Suprapubic skin (tissue), 4 donors: Measurements from ENCODE around the gene L3MBTL1. TPM values are rescaled to one million over a fixed set of nuclear protein-coding genes. Genes with fewer than 3 reads are reported as not detected.

ENCODE experiments used
- DNase-seq, 2 donors: peaks; one replicate each; pipeline ENCODE4 v3.0.0-alpha.2; 2019; ENCODE audit warnings: low spot score in 2 of 2
- H3K27ac ChIP-seq: fragments of 200-600 bp; sonication (generic); one replicate; pipeline ENCODE4 v1.5.1; 2019
- H3K27me3 ChIP-seq: fragments of 200-600 bp; sonication (generic); one replicate; pipeline ENCODE4 v1.5.1; 2019
- H3K36me3 ChIP-seq: fragments of 200-600 bp; sonication (generic); one replicate; pipeline ENCODE4 v1.5.1; 2019
- H3K4me1 ChIP-seq: fragments of 200-600 bp; sonication (generic); one replicate; pipeline ENCODE4 v1.5.1; 2019
- H3K4me3 ChIP-seq: fragments of 200-600 bp; sonication (generic); one replicate; pipeline ENCODE4 v1.5.1; 2019; ENCODE audit warnings: mild to moderate bottlenecking
- H3K9me3 ChIP-seq: fragments of 200-600 bp; sonication (generic); one replicate; pipeline ENCODE4 v1.5.1; 2019
- CTCF ChIP-seq, 2 donors: fragments of 200-600 bp in 1 of 2; fragments of 450-650 bp in 1 of 2; sonication (generic) in 1 of 2; IDR thresholded peaks; one replicate each; pipeline ENCODE4 v1.5.1; 2016 to 2019; ENCODE audit warnings: antibody characterized with exemption in 2 of 2, mild to moderate bottlenecking in 1 of 2, moderate library complexity in 1 of 2
- EP300 ChIP-seq: sonication (generic); formaldehyde crosslinking; IDR thresholded peaks from one replicate; pipeline ENCODE4 v1.6.1; 2017; ENCODE audit warnings: antibody characterized with exemption
- POLR2A ChIP-seq, 2 donors: fragments of 450-650 bp; IDR thresholded peaks; one replicate each; pipeline ENCODE4 v1.6.1; 2017; ENCODE audit warnings: antibody characterized with exemption in 2 of 2, mild to moderate bottlenecking in 2 of 2, moderate library complexity in 2 of 2
- POLR2AphosphoS5 ChIP-seq, 3 donors: sonication (generic); formaldehyde crosslinking; IDR thresholded peaks; one replicate each; pipeline ENCODE4 v1.6.1; 2017; ENCODE audit warnings: antibody characterized with exemption in 3 of 3
- whole genome bisulfite sequencing: methylation state at CpG from one replicate; pipeline ENCODE4 v1.1.5; 2018; 5-methylcytosine and 5-hydroxymethylcytosine counted together
- total RNA-seq, 4 donors: library from RNA; depleted of rRNA; stranded (reverse); fragments of >200 nt; gene quantifications; one replicate each; pipeline ENCODE4 v1.1.0, GENCODE V29; 2016

L3MBTL1 gene
- total RNA-seq, 4 donors from 2014 or later: 8.9 to 39.7 (median 14.6) TPM

DNA sequence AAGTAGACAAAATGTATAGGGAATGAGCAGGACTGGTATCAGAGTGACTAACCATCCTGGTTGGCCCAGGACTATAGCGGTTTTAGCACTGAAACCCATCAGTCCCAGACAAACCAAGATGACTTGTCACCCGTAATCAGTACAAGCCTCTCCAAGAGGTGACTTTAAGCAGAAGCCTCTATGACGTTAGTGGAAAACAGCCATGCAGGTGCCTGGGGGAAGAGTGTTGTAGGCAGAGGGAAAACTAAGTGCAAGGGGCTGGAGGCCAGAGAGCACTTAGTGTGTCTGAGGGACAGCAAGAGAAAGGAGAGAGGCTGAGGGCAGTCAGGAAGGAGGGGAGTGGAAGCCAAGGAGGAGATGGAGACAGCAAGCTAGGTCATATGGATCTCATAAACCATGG, 53.5 kb downstream of the L3MBTL1 start:
- Histone ChIP-seq H3K4me1 (no peaks in the 10 kb centered on the region), H3K9me3 (no peaks in the 10 kb centered on the region), H3K4me3 (no peak overlapping the region), H3K36me3 (no peaks in the 10 kb centered on the region), H3K27ac (no peak overlapping the region), H3K27me3 (no peaks in the 10 kb centered on the region)
- WGBS: 84% methylated on average over 3 of the region's 3 CpGs
- DNase-seq: no peak
- TF ChIP-seq POLR2A (IDR thresholded peaks at IDR 0.05): no peak
- TF ChIP-seq EP300: no peak
- no peak for TF ChIP-seq POLR2AphosphoS5 (IDR thresholded peaks at IDR 0.05)
- TF ChIP-seq CTCF (IDR thresholded peaks at IDR 0.05): no peak

- H3K36me3 ChIP-seq: no peaks in the 10 kb centered on the region
- H3K9me3 ChIP-seq: no peaks in the 10 kb centered on the region
- 43% methylated on average over 3 of the region's 3 CpGs for WGBS
- H3K27ac ChIP-seq: no peak overlapping the region
- no peak for DNase-seq
- no peak overlapping the region for H3K4me3 ChIP-seq
- TF ChIP-seq EP300: no peak
- no peak for TF ChIP-seq POLR2A (IDR thresholded peaks at IDR 0.05)
- no peaks in the 10 kb centered on the region for H3K4me1 ChIP-seq
- H3K27me3 ChIP-seq: no peaks in the 10 kb centered on the region
Measured at GRCh38 chr20:43563429-43563828, 55.9 kb downstream of the L3MBTL1 start.

DNA sequence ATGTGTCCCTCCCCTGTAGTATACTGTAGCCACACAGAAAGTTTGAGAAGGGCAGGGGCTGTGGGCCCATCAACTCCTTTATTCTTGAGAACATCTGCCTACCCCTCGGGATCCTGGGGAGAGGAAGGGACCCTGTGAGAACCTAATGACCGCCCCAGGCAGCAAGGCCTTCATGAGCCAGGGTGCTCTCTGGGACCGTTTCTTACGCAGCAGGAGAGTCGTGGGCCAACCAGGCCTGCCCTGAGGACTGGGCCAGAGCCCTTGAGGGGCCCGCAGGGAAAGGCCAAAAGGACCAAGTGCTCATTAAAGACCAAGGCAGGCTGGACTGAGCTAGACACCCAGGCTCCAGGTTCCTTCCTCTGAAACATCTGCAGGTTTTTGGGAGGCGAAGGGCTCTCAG, 56.5 kb downstream of the L3MBTL1 start:
- Histone ChIP-seq H3K4me3 (no peak overlapping the region), H3K9me3 (no peaks in the 10 kb centered on the region), H3K4me1 (no peaks in the 10 kb centered on the region), H3K36me3 (no peaks in the 10 kb centered on the region), H3K27ac (no peak overlapping the region), H3K27me3 (no peaks in the 10 kb centered on the region)
- DNase-seq: no peak
- TF ChIP-seq POLR2AphosphoS5 (IDR thresholded peaks at IDR 0.05) (no peak), EP300 (no peak), CTCF (IDR thresholded peaks at IDR 0.05) (no peak), POLR2A (IDR thresholded peaks at IDR 0.05) (no peak)
- WGBS: 91% methylated on average over 6 of the region's 7 CpGs

DNA sequence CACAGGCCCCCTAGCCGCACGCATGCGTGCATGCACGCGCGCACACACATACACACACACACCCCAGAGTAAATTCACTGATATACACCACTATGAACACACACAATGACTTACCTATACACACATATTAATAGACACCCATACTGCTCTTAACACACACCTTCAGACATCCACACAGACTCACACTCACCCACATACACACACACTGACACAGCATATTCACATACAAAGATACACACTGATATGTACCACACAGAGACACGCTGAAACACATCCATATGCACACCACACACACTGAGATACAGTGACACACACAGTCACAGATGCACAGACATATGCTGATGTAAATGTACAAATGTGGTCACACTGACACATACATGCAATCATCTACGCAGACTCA, 57.0 kb downstream of the L3MBTL1 start:
- Histone ChIP-seq H3K4me3 (no peak overlapping the region), H3K4me1 (no peaks in the 10 kb centered on the region), H3K36me3 (no peaks in the 10 kb centered on the region), H3K27ac (no peak overlapping the region), H3K27me3 (no peaks in the 10 kb centered on the region), H3K9me3 (no peaks in the 10 kb centered on the region)
- TF ChIP-seq POLR2AphosphoS5 (IDR thresholded peaks at IDR 0.05): no peak
- WGBS: 95% methylated on average over 8 of the region's 8 CpGs
- no peak for DNase-seq

DNA sequence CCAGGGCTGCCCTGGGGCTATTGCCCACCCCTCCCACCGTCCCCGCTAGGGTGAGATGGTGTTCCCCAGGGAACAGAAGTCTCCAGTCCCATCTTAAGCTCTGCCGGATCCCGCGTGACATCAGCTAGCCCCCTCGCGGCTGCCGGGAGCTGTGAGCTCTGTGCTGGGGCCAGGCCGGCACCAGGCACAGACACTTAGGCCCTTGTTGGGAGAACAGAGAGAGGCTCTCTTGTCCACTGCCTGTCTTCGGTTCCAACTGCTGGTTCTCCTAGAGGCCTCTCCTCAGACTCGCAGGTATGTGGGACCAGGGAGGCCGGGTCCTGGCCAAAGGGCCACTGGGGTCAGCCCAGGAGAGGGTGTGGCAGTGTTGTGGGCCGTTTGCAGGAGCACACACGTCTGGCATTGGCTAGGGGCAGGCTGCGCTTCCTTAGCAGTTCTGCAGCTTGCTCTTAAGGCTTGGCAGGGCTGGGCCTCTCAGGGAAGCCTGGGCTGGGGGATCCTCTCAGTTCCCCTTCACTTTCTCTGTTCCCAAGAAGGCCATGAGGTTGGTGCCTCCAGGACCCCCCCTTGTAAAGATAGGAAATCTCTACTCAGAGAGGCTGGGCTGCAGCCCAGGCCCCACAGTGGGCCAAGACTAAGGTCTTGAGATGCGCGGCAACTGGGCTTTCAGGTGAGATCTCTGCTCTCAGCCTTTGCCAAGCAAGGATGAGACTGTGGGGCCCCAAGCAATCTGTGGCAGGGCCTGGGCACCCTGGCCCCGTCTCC, 57.7 kb downstream of the L3MBTL1 start:
- H3K27me3 ChIP-seq: no peaks in the 10 kb centered on the region
- no peaks in the 10 kb centered on the region for H3K36me3 ChIP-seq
- no peak for DNase-seq
- H3K4me3 ChIP-seq: no peak overlapping the region
- 80% methylated on average over 15 of the region's 18 CpGs for WGBS
- H3K27ac ChIP-seq: no peak overlapping the region
- H3K4me1 ChIP-seq: no peaks in the 10 kb centered on the region
- TF ChIP-seq EP300: no peak
- TF ChIP-seq CTCF (IDR thresholded peaks at IDR 0.05): no peak
- no peak for TF ChIP-seq POLR2AphosphoS5 (IDR thresholded peaks at IDR 0.05)
- TF ChIP-seq POLR2A (IDR thresholded peaks at IDR 0.05): no peak
- H3K9me3 ChIP-seq: no peaks in the 10 kb centered on the region

DNA sequence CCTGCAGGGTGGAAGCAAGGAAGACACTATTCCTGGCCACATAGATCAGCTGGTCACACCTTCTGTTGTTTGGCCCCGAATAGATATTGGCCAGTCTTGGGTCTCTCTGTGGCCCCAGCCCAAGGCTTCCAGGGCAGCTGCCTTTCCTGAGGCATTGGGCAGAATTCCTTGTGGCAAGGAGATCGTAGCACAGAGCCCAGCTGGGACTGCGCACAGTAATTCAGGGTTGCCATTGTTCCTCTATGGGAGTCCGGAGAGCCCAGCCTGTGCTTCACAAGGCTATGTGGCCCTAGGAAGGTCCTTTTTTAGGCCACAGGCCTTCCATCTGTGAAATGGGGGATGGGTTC, 58.2 kb downstream of the L3MBTL1 start:
- H3K4me1 ChIP-seq: no peaks in the 10 kb centered on the region
- H3K36me3 ChIP-seq: no peaks in the 10 kb centered on the region
- WGBS: no CpG with 5 or more reads among the region's 4 CpGs
- H3K4me3 ChIP-seq: no peak overlapping the region
- no peaks in the 10 kb centered on the region for H3K27me3 ChIP-seq
- no peak for TF ChIP-seq POLR2AphosphoS5 (IDR thresholded peaks at IDR 0.05)
- TF ChIP-seq EP300: no peak
- TF ChIP-seq CTCF (IDR thresholded peaks at IDR 0.05): no peak
- TF ChIP-seq POLR2A (IDR thresholded peaks at IDR 0.05): no peak
- no peak for DNase-seq
- H3K27ac ChIP-seq: no peak overlapping the region
- H3K9me3 ChIP-seq: no peaks in the 10 kb centered on the region
